Thyroid gland (tissue), 4 donors: Measurements from ENCODE around the gene NOM1.
"Not testable (repeated sequence)": the region's sequence is repeated elsewhere in the genome, so short reads cannot be mapped to it uniquely, and the experiment has no call there.

Source experiments
- CTCF ChIP-seq, 6 experiments: fragments of 200-600 bp in 3 of 6; fragments of 450-650 bp in 3 of 6; sonication (generic) in 3 of 6; IDR thresholded peaks; one replicate each; pipeline ENCODE4 v1.5.1; 2016 to 2019; ENCODE audit warnings: antibody characterized with exemption in 6 of 6, mild to moderate bottlenecking in 2 of 6, inconsistent platforms in 1 of 6, moderate library complexity in 1 of 6
- POLR2A ChIP-seq, 2 donors: fragments of 450-650 bp; IDR thresholded peaks; one replicate each; pipeline ENCODE4 v1.6.1; 2017; ENCODE audit warnings: antibody characterized with exemption in 2 of 2, mild to moderate bottlenecking in 2 of 2, moderate library complexity in 1 of 2

DNA sequence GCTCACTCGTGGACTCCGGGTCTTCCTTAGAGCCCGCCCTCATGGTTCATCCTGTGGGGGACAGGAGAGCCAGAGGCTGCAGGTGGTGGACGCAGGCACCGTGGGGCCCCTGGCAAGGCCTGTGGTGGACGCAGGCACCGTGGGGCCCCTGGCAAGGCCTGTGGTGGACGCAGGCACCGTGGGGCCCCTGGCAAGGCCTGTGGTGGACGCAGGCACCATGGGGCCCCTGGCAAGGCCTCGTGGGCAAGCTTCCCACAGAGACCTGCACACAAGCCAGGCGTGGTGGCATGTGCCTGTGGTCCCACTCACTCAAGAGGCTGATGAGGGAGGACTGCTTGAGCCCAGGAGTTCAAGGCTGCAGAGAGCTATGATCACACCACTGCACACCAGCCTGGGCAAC, 23.7 kb upstream of the NOM1 start:
- not testable (repeated sequence) for TF ChIP-seq CTCF, POLR2A (IDR thresholded peaks at IDR 0.05)
